Measurements from ENCODE around the gene GLRA1.

Gene GLRA1

DNA sequence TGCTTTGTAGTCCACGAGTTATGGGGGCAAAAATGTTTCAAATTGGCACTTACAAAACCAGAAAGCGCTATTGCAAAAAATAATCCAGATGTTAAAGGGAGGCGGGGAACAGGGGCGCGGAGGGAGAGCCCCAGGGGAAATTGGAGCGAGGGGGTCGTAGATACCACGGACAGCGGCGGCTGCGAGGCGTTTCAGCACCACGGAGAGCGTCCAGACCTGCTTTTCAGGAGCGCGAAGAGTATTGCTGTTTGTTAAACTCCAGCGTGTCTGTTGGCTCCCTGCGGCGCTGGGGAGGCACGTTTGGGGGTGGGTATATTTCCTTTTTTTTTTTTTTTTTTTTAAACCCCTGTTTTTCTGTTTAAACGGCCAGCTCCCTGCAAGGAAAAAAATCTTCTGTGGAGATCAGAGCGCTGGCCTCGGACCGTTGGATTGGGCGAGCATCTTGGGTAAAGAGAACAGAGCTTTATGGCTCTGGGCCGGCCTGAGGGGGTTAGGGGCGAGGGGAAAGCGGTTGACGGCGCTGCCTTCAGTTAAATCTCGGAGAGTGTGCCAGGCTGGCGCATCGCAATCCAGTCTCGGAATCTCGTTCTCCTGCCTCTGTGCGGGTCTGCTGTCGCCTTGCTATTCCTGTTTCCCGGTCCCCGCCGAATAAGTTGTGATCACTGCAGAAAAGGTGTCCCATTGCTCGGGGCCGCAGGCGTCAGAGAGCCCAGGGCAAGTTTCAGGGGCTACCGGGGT is at the start of gene GLRA1:
TSS of gene GLRA1 (minus strand) at position 288 of the 738 bp plus-strand sequence. CDS start 302 bp downstream, outside the sequence.
- TF ChIP-seq, protein P1, sequence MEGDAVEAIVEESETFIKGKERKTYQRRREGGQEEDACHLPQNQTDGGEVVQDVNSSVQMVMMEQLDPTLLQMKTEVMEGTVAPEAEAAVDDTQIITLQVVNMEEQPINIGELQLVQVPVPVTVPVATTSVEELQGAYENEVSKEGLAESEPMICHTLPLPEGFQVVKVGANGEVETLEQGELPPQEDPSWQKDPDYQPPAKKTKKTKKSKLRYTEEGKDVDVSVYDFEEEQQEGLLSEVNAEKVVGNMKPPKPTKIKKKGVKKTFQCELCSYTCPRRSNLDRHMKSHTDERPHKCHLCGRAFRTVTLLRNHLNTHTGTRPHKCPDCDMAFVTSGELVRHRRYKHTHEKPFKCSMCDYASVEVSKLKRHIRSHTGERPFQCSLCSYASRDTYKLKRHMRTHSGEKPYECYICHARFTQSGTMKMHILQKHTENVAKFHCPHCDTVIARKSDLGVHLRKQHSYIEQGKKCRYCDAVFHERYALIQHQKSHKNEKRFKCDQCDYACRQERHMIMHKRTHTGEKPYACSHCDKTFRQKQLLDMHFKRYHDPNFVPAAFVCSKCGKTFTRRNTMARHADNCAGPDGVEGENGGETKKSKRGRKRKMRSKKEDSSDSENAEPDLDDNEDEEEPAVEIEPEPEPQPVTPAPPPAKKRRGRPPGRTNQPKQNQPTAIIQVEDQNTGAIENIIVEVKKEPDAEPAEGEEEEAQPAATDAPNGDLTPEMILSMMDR (IDR thresholded peaks at IDR 0.05; ENCODE audit: borderline replicate concordance, insufficient read depth, low read depth, low read length): no peak
- H3K4me3 ChIP-seq (ENCODE audit: low read depth, low read length): no peak within 1 kb of the TSS

DNA sequence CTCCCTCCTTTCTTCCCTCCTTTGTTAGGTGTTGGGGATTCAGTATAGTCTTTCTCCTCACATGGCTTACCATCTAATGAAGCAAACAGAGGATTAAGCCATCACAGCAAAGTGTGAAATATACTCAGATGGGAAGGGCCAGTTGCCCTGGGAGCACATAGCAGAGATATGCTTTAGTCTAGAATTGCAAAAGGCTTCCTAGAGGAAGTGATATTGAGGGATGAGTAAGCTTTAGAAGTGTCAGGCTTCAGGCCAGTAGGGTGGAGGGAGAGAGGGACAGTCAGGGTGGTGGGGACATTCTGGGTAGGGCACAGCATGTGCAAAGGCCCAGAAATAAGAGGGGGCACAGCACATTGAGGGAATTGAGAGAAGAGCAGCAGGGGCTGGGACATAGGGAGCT is 46.2 kb upstream of the GLRA1 start:
- TF ChIP-seq, protein P1 (IDR thresholded peaks at IDR 0.05; ENCODE audit: borderline replicate concordance, insufficient read depth, low read depth, low read length): no peak
- H3K4me3 ChIP-seq (ENCODE audit: low read depth, low read length): no peak overlapping the region

DNA sequence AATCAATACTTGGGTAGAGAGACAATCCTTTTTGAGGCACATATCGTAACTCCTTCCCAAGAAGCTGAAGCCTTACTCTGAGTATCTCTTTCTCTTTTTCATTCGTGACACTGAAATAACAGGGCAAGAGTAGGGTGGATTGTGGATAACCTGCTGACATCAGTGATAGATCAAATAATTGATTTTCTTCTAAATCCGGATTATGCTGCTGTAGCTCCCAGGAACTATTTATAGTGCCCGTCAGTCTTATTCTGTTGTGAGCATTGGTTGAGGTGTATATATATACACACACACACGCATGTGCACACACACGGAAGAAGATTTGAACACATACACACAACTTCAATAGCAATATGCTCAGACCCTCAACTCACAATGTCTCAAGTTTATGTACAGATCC is 43.2 kb upstream of the GLRA1 start:
- TF ChIP-seq, protein P1 (IDR thresholded peaks at IDR 0.05; ENCODE audit: borderline replicate concordance, insufficient read depth, low read depth, low read length): no peak
- H3K4me3 ChIP-seq (ENCODE audit: low read depth, low read length): no peak overlapping the region

DNA sequence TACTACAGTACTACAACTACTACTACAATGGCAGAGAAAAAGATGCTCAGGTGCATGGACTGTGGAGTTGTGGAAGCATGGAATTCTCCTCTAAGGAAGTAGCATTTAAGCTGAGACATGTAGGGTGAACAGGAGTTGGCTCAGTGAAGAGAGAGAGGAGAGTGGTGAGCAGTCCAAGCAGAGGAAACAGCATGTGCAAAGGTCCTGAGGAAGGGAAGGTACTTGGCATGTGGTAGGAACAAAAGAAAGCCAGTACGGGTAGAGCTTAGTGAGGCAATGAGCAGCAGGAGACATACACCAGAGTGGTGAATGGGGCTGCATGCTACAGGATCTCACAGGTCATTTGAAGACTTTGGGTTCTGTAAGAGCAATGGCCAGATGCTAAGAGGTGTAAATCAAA is 41.4 kb upstream of the GLRA1 start:
- H3K4me3 ChIP-seq (ENCODE audit: low read depth, low read length): no peak overlapping the region
- TF ChIP-seq, protein P1 (IDR thresholded peaks at IDR 0.05; ENCODE audit: borderline replicate concordance, insufficient read depth, low read depth, low read length): no peak

DNA sequence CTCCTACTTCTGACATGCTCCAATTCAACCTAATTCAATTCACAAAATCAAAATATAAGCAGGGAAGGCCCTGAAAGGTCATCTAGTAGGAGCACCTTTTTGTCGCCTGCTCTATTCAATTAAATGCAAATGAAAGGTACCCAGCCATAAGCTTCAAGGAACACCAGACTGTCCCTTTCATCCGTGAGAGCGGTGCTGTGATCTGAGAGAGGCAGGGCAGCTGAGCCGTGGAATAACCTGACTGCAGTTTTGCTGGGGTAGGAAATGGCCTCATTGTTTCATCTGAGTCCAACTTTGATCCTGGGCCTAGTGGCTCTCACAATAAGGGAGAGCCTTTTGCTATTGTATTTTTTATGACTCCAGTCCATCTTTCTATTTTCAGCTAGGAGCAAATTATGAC is 39.8 kb upstream of the GLRA1 start:
- no peak overlapping the region for H3K4me3 ChIP-seq (ENCODE audit: low read depth, low read length)
- TF ChIP-seq, protein P1 (IDR thresholded peaks at IDR 0.05; ENCODE audit: borderline replicate concordance, insufficient read depth, low read depth, low read length): no peak

DNA sequence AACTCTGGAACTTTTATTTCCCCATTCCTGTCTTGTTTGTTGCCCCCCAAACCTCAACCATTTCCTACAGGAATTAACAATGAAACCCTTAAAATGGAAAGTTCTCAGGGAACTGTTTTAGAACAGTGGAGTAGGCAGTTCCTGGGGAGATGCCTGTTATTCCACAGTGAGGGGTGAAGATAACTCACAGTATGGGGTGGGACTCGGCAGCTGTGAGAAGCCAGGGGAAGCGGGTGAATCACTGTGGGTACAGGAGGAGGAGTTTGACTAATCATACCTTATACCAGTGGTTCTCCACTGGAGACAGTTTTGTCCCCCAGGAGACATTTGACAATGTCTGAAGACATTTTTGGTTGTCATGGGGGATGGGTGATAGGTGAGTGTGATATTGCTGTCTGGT is 36.9 kb upstream of the GLRA1 start:
- TF ChIP-seq, protein P1 (IDR thresholded peaks at IDR 0.05; ENCODE audit: borderline replicate concordance, insufficient read depth, low read depth, low read length): no peak
- H3K4me3 ChIP-seq (ENCODE audit: low read depth, low read length): no peak overlapping the region

DNA sequence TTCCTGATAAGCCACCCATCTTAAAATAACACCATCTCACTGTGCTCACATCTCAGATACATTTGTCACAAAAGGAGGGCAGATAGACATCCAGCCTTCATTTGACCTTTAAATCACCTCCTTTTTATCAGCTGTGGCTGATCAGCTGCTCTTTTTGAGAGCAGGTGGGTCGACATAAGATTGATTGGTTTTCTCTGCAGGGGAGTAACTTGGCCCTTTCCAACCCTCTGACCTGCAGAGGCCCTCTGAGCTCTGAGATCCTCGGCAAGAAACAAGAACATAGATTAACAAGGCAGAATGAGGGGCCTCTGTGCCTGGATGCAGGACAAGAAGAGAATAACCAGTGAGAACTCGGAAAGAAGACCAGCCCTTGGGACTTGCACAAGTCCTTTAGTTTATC is 33.5 kb upstream of the GLRA1 start:
- H3K4me3 ChIP-seq (ENCODE audit: low read depth, low read length): no peak overlapping the region
- TF ChIP-seq, protein P1 (IDR thresholded peaks at IDR 0.05; ENCODE audit: borderline replicate concordance, insufficient read depth, low read depth, low read length): no peak

Data from GM12875 (cell line).